Measurements from ENCODE around the gene DPAGT1. TPM values are rescaled to one million over a fixed set of nuclear protein-coding genes. Genes with fewer than 3 reads are reported as not detected.
A peak's percentile ranks its signal among the peaks of the same experiment; 100 is the strongest.

Gene DPAGT1
- total RNA-seq, 6 experiments from 2014 or later = 40.5 to 52.5 (median 49.1) TPM

DNA sequence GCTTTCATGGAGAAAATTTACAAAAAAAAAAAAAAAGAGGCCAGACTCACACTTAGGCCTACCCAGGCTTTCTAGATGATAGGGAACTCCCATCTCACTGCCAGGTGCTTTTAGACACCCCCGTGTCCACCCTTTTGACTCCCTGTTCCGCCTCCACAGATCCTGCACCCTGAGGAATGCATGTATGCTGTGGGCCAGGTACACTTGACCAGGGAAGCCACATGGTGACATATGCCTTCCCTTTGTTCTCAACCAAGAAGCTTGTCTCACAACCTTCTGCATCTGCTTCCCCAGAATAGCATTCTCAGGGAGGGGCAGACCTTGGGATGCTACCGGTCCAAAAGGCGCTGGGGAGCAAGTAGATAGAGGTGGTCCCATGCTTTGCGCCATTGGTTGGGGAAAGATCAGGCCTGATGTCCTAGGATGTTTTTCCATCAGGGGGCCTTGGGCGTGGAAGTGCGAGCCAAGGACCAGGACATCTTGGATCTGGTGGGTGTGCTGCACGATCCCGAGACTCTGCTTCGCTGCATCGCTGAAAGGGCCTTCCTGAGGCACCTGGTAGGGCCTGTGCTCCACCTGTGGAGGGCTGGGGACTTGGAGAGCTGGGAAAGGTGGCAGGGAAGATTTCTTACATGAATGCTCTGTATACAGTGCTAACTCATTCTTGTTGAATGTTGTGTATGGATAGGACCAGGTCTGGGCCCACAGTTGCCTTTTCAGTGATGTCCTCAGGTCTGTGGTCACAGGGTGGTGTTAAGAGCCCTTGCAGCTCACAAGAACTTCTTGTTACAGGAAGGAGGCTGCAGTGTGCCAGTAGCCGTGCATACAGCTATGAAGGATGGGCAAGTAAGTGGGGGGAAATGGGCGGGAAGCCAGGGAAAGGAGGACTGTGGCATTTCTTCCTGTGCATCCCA, 9.4 kb downstream of the DPAGT1 start:
- Mint-ChIP-seq H3K9me3 (0 out of 2 replicates have a peak, but pooled peaks cover 5% of the 10 kb centered on the region), H3K27ac (peak overlapping the region; percentile 68), H3K4me1 (ENCODE audit: low read depth) (peaks cover 35% of the 10 kb centered on the region), H3K27me3 (ENCODE audit: insufficient read depth) (peaks cover 10% of the 10 kb centered on the region), H3K36me3 (ENCODE audit: low read depth) (peaks cover 19% of the 10 kb centered on the region), H3K4me3 (peak overlapping the region; percentile 94)
- no peak for DNase-seq
- TF ChIP-seq, protein P1, sequence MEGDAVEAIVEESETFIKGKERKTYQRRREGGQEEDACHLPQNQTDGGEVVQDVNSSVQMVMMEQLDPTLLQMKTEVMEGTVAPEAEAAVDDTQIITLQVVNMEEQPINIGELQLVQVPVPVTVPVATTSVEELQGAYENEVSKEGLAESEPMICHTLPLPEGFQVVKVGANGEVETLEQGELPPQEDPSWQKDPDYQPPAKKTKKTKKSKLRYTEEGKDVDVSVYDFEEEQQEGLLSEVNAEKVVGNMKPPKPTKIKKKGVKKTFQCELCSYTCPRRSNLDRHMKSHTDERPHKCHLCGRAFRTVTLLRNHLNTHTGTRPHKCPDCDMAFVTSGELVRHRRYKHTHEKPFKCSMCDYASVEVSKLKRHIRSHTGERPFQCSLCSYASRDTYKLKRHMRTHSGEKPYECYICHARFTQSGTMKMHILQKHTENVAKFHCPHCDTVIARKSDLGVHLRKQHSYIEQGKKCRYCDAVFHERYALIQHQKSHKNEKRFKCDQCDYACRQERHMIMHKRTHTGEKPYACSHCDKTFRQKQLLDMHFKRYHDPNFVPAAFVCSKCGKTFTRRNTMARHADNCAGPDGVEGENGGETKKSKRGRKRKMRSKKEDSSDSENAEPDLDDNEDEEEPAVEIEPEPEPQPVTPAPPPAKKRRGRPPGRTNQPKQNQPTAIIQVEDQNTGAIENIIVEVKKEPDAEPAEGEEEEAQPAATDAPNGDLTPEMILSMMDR (IDR thresholded peaks at IDR 0.05) = no peak

GRCh38 chr11:119091178-119091577, 10.5 kb downstream of the DPAGT1 start:
- Mint-ChIP-seq H3K36me3 (ENCODE audit: low read depth) (peaks cover 19% of the 10 kb centered on the region), H3K4me3 (no peak overlapping the region), H3K27me3 (ENCODE audit: insufficient read depth) (peaks cover 10% of the 10 kb centered on the region), H3K27ac (peak overlapping the region; percentile 68; the same call in 1 of the 2 replicates), H3K9me3 (0 out of 2 replicates have a peak, but pooled peaks cover 5% of the 10 kb centered on the region), H3K4me1 (ENCODE audit: low read depth) (peaks cover 37% of the 10 kb centered on the region)
- no peak for DNase-seq
- TF ChIP-seq, protein P1 (IDR thresholded peaks at IDR 0.05) = no peak

GRCh38 chr11:119089319-119089718, 12.3 kb downstream of the DPAGT1 start:
- peaks cover 19% of the 10 kb centered on the region for H3K36me3 Mint-ChIP-seq (ENCODE audit: low read depth)
- peaks cover 2% of the 10 kb centered on the region; the same call in 1 of the 2 replicates for H3K27me3 Mint-ChIP-seq (ENCODE audit: insufficient read depth)
- no peak overlapping the region for H3K4me3 Mint-ChIP-seq
- peaks cover 42% of the 10 kb centered on the region for H3K4me1 Mint-ChIP-seq (ENCODE audit: low read depth)
- no peaks in the 10 kb centered on the region for H3K9me3 Mint-ChIP-seq
- DNase-seq = no peak
- H3K27ac Mint-ChIP-seq = no peak overlapping the region
- TF ChIP-seq, protein P1 (IDR thresholded peaks at IDR 0.05) = no peak

DNA sequence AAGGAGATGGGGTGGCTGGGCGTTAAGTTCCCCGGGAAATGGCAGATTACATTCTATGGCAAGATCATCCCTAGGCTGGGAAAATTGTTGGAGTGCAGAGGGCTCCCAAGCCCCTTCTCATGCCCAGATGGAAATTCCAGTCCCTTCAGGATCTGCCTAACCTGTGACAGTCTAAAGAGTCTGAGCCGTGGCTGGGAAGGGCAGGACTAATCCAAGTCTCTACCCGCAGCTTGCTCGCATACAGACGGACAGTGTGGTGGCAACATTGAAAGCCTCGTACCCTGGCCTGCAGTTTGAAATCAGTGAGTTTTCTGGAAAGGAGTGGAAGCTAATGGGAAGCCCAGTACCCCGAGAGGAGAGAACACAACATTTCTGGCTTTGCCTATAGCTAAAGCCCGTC, 13.2 kb downstream of the DPAGT1 start:
- DNase-seq = no peak
- TF ChIP-seq, protein P1 (IDR thresholded peaks at IDR 0.05) = no peak
- peaks cover 38% of the 10 kb centered on the region for H3K4me1 Mint-ChIP-seq (ENCODE audit: low read depth)
- peaks cover 12% of the 10 kb centered on the region for H3K36me3 Mint-ChIP-seq (ENCODE audit: low read depth)
- no peaks in the 10 kb centered on the region for H3K9me3 Mint-ChIP-seq
- no peak overlapping the region for H3K27ac Mint-ChIP-seq
- no peaks in the 10 kb centered on the region for H3K27me3 Mint-ChIP-seq (ENCODE audit: insufficient read depth)
- no peak overlapping the region for H3K4me3 Mint-ChIP-seq

DNA sequence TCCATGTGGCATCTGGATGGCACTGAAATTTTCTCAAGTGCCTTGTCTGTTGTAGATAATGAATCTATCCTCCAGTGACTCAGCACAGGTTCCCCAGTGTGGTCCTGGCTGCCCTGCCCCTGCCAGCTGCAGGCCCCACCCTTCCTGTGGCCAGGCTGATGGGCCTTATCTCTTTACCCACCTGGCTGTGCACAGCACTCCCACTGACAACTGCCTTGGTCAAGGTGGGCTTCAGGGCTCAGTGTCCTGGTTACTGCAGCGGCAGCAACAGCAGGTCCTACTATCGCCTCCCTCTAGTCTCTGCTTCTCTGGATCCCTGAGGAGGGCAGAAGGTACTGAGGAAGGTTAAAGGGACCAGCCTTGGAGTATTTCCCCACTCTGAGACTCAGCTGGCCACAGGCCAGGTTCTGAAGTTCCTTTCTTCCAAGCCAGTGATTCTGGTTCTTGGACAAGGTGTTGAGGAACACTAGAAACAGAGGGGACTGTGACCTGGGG, 13.9 kb downstream of the DPAGT1 start:
- H3K36me3 Mint-ChIP-seq (ENCODE audit: low read depth) = peaks cover 8% of the 10 kb centered on the region; the same call in 1 of the 2 replicates
- no peak overlapping the region for H3K4me3 Mint-ChIP-seq
- H3K9me3 Mint-ChIP-seq = no peaks in the 10 kb centered on the region
- peaks cover 32% of the 10 kb centered on the region for H3K4me1 Mint-ChIP-seq (ENCODE audit: low read depth)
- H3K27me3 Mint-ChIP-seq (ENCODE audit: insufficient read depth) = no peaks in the 10 kb centered on the region
- TF ChIP-seq, protein P1 (IDR thresholded peaks at IDR 0.05) = no peak
- peak overlapping the region; percentile 31; the same call in 1 of the 2 replicates for H3K27ac Mint-ChIP-seq
- DNase-seq = no peak

Measured in HFFc6 (cell line).